Stimulated activated CD4-positive, alpha-beta T cell treated with anti-CD3 and anti-CD28 coated beads, Interleukin-1b, Interleukin-23, amount 100 ng/mL, for 1 hour (primary cell): ENCODE data around the gene THAP5.
A peak's percentile ranks its signal among the peaks of the same experiment; 100 is the strongest.

ENCODE experiments used
- DNase-seq, 2 donors: peaks; one replicate each; pipeline ENCODE4 v3.0.0-alpha.2; 2020; ENCODE audit warnings: low read depth in 2 of 2

Gene THAP5

DNA sequence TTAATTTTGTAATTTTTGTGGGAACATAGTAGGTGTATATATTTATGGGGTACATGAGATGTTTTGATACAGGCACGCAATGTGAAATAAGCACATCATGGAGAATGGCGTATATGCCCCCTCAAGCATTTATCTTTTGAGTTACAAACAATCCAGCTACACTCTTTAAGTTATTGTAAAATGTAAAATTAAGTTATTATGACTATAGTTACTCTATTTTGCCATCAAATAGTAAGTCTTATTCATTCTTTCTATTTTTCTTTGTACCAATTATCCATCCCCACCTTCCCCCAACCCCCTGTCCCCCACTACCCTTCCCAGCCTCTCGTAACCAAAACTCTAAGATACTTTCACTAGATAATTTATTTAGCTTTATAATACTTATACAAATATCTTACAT, 35.8 kb downstream of the THAP5 start:
- no peak for DNase-seq

DNA sequence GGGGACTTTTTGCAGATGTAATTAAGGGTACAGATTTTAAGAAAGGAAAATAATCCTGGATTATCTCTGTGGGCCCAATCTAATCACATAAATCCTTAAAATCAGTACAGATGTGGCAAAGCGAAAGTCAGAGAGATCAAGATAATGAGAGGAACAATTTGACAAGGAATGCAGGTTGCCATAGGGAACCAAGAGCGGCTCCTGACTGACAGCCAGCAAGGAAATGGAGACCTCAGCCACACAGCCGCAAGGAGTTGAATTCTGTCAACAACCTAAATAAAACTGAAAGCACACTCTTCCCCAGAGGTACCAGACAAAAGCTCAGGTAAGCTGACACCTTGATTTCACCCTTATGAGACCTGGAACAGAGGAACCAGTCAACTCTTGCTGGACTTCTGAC, 40.2 kb downstream of the THAP5 start:
- DNase-seq: no peak

DNA sequence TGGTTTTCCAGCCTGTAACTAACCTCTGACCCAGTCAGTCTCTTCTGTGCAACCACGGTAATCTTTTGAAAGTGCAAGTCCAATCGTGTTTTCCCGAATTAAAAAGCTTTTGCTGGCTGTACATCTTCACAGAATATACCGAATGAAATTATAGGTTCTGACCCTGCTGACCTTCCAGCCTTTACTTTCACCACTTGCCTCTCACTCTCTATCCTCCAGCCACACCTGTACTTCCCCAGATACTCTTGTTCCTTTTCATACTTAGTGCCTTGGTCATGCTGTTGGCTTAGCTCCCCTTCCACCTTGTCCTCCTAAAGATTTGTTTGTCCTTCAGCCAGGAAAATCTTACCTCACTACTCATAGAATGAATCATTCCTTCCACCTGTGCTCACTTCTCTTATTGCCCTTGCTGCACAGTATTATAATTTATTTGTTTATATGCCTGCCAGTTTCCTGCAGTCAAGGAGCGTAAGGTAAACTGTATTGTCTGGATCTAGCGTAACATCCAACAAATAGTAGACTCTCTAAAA, 41.3 kb downstream of the THAP5 start:
- no peak for DNase-seq

DNA sequence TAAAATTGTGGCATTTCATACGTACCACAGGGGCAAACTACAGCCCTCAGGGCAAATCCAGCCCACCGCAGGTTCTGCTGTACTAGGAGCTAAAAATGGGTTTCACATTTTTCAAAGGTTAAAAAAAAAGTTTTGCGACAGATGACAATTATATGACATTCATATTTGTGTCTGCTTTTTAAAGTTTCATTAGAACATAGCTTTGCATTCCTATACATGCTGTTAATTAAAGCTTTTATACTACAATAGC, 42.8 kb downstream of the THAP5 start:
- DNase-seq: no peak

DNA sequence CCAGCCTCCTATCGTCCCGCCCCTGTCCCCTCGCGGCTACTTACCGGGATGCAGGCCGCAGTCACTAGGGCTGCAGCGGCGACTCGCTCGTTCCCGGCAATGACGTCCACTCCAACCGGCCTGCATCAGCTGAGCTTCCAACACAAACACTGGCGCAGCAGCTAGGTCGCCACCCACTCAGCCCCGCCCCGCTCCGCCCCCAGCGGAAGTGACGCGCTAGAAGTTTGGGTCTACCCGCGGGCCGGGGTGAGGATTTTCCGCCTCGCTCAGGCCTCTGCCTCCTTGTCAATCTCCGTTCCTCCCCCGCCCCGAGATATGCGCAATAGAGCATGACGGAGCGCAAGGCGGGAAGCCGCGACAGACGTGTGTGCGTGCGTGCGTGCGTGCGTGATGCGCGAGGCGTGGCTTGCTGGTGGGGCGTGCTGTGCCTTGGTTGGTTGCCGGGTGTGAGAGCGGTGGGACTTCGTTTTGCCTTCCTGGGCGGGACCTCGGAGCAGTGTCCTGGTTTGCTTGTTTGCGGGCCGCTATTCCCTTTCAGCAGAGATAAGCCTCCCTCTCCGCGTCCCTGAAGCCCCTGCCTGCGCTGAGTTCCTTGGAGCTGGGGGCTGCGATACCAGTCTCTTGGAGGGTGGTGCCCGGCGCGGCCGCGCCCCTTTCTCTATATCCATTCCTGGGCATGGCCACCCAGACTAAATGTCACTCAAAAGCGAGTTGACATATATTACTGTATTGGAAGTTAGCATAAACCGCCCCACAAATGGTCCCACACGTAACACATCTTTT, 43.3 kb downstream of the THAP5 start, which contains the start of gene PNPLA8:
PNPLA8 (minus strand) TSS at position 151 of the 783 bp plus-strand sequence. CDS start 10,644 bp downstream, outside the sequence.
- DNase-seq: peak; percentile 97 to 100

DNA sequence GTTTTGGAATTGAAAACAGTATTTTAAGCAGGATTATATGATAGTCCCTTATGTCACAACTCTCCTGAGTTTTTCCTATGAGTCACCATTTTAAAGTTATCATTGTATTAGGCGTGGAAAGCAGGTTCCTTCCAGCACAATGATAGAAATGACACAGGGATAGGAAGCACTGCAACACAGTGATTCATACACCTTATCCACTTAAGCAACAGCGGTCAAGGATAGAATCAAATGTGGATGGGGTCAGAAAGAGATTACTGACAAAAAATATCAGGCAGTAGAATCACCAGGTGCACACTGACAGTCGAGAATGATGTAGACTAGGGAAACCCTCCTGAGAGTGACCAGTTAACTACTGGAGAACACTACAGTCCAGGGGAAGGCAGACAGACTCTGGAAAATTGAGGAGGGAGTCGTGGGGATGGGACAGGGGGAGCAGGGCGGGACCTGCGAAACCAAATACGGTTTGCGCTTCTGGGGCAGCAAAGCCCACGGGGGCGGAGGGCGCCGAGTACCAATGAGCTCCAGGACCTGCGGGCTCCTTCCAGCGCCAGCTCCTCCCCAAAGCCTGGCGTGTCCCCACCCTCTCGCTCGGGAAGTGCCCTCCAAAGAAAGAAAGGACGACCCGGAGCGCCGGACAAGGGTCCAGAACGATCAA, 44.0 kb downstream of the THAP5 start:
- DNase-seq: peak in 1 of 2 donors; percentile 3

DNA sequence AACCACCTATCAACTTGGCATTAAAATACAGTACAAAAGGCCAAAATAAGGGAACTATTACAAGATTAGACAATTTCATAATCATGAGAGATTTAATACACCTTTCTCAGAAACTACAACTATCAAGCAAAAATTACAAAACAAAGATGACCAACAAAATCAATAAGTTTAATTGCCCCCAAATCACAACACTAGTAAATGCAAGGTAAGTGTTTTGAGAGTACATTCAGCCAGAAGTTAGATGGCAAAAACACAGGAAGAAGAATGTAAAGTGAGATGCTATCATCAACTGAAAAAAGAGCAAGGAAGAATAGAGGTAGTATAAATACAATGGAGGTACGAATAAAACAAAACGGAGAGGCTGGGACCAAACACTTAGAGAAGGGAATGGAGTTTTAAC, 46.7 kb downstream of the THAP5 start:
- DNase-seq: no peak

DNA sequence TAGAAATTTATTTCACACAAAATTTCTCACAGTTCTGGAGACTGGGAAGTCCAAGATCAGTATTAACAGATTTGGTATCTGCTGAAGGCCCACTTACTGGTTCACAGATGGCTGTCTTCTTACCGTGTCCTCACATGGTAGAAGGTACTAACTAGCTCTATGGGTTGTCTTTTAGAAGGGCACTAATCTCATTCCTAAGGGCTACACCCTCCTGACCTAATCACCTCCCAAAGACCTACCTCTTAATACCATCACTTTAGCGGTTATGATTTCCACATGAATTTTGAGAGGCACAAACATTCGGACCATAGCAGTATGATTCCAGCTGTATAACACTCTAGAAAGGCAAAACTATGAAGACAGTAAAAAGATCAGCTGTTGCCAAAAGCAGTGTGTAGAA, 51.6 kb downstream of the THAP5 start:
- DNase-seq: no peak

DNA sequence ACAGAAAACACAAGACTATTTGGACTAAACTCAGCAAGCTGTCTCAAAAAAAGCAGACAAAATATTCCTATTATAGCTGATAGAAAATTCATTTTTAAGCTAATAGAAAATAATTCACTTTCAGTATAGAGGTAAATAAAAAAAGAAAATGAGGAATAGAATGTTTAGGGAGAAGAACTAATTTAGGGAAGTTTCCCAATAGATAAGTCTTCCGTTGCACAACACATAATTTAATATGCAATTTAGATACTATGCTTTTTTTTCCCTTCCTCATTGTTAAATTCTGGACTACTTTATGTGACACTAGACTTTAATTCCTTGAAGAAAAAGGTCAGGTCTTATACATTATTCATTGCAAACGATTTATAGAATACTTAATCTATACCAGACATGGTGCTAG, 53.9 kb downstream of the THAP5 start:
- no peak for DNase-seq

DNA sequence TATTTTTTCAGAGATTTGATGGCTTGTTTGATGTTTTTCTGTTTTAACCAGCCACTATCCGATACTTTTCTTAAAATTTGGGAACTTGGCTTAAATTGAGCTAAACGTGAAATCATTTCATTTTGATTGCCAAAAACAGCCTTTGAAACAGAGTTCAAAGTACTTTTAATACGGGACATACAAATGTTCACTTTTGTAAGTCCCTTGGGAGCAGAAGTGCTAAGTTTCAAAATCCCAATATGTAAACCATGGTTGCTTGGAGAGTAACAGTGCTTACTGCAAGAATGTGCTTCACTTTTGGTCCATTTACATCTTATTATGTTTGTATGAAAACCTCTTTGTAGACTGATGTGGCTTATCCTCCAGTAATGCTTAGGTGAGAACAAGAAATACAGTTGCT, 54.5 kb downstream of the THAP5 start:
- DNase-seq: no peak
